ENCODE results near the gene TRAP1. TPM values are rescaled to one million over a fixed set of nuclear protein-coding genes. Genes with fewer than 3 reads are reported as not detected.
A peak's percentile ranks its signal among the peaks of the same experiment; 100 is the strongest.
"Not testable (repeated sequence)": the region's sequence is repeated elsewhere in the genome, so short reads cannot be mapped to it uniquely, and the experiment has no call there.

Gene TRAP1
- polyA plus RNA-seq, 5 donors: 75.3 to 95.2 (median 80.6) TPM

GRCh38 chr16:3612510-3613466 is 104.5 kb downstream of the TRAP1 start:
- no peak for DNase-seq

GRCh38 chr16:3611146-3611975 is 106.0 kb downstream of the TRAP1 start, which contains the start of gene SLX4:
TSS of gene SLX4 (minus strand) at chr16:3611606. CDS start at chr16:3608964, 2,642 bp downstream.
- DNase-seq: peak; percentile 93 to 96

GRCh38 chr16:3610698-3611145 is 106.6 kb downstream of the TRAP1 start:
- DNase-seq: no peak

- DNase-seq: no peak
Measured at GRCh38 chr16:3609895-3610697, 107.2 kb downstream of the TRAP1 start.

GRCh38 chr16:3608976-3609375 is 108.3 kb downstream of the TRAP1 start:
- DNase-seq: not testable (repeated sequence)

- DNase-seq: no peak
Measured at GRCh38 chr16:3608069-3608468, 109.3 kb downstream of the TRAP1 start.

Other genes starting within 250 kb of the TRAP1 start
- under 1 TPM in 1 of 5 donors, not detected in 4; 0.12 TPM for gene C16orf90, start 222.0 kb downstream of the TRAP1 start, polyA plus RNA-seq (ENCODE audit: insufficient read depth in 1 of 5, insufficient read length in 5 of 5, low replicate concordance in 1 of 5)
- gene CLUAP1, start 216.5 kb downstream of the TRAP1 start, polyA plus RNA-seq (ENCODE audit: insufficient read depth in 1 of 5, insufficient read length in 5 of 5, low replicate concordance in 1 of 5): 10 to 100 TPM; 44.2 to 54.5 (median 47.5) TPM
- gene NLRC3, start 140.1 kb downstream of the TRAP1 start, polyA plus RNA-seq (ENCODE audit: insufficient read depth in 1 of 5, insufficient read length in 5 of 5, low replicate concordance in 1 of 5): 1 to 10 TPM; 2.5 to 4.1 (median 3.7) TPM
- 1 to 10 TPM; 5.6 to 6.8 (median 6.3) TPM for gene SLX4, start 105.9 kb downstream of the TRAP1 start, polyA plus RNA-seq (ENCODE audit: insufficient read depth in 1 of 5, insufficient read length in 5 of 5, low replicate concordance in 1 of 5)
- gene DNASE1, start 62.8 kb downstream of the TRAP1 start, polyA plus RNA-seq (ENCODE audit: insufficient read depth in 1 of 5, insufficient read length in 5 of 5, low replicate concordance in 1 of 5): 10 to 100 TPM; 24.8 to 31.7 (median 26.8) TPM
- 100 to 1,000 TPM in 1 of 5 donors, 10 to 100 TPM in 4; 69.4 to 103 (median 87.6) TPM for gene CREBBP, start 163.2 kb upstream of the TRAP1 start, polyA plus RNA-seq (ENCODE audit: insufficient read depth in 1 of 5, insufficient read length in 5 of 5, low replicate concordance in 1 of 5)

All from right lung (tissue), 5 donors.